Measurements from ENCODE around the gene C1QTNF6. TPM values are rescaled to one million over a fixed set of nuclear protein-coding genes. Genes with fewer than 3 reads are reported as not detected.

The C1QTNF6 gene
- total RNA-seq, 1 donor from 2014 or later = 7.1 TPM

DNA sequence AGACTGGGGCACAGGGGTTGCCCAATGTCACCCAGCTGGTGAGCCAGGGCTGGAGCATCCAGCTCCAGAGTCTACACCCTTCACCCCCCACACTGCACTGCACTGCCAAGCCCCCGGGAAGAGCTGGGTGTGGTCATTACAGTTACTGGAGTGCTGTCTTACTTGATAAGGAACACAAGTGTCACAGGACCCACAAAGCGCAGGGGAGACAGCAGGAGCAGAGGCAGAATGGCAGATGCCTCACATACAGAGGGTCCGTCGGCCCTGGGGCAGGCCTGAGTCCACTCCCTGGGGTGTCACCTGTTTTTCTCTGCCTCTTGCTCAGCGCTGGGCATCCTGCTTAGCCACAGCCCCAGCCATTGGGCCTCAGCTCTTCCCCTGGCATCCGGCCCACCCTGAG lies 46.1 kb downstream of the C1QTNF6 start:
- DNase-seq (ENCODE audit: low read depth) = no peak

DNA sequence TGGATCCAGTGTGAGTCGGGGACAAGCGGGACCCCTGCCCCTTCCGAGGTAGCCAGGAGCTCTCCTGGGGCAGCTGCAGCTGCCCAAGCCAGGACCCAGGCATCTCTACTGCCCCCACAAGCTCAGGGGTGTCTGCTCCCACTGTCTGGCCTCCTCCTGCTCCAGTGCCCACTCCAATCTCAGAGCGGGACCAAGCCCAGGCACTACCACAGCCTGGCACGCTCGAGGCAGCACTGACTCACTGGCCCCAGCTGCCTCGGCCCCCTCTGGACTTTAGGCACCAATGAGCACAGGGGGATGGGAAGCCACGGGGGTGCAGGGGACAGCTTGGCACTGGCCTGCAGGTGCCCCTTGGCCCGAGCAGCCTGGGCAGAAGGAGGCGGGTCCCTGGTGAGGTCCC lies 46.6 kb downstream of the C1QTNF6 start:
- DNase-seq (ENCODE audit: low read depth) = peak; percentile 13

DNA sequence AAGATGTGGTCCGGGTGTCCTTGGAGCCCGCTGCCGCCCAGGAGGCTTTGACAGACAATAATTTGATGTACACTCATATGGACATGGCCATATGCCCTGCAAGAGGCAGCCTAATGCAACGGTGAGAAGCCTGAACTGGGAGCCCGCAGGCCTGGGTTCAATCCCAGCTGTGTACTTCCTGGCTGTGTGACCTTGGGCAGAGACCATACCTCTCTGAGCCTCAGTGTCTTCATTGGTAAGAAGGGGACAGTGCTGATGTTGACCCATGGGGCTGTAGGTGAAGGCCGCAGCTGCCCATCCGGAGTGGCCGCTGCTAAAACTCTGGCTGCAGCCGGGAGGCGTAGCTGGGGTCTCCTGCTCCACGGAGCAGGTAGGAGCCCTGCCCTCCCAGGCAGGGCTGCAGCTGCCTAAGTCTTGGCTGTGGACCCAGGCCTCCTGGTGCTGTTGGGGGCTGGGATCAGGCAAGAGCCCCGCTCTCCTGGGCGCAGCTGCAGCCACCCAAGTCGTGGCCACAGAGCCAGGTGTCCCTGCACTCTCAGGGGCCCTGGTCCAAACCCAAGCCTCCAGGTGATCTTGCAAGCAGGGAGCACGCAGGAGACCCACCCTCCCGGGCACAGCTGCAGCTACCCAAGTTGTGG lies 47.2 kb downstream of the C1QTNF6 start:
- DNase-seq (ENCODE audit: low read depth) = no peak

DNA sequence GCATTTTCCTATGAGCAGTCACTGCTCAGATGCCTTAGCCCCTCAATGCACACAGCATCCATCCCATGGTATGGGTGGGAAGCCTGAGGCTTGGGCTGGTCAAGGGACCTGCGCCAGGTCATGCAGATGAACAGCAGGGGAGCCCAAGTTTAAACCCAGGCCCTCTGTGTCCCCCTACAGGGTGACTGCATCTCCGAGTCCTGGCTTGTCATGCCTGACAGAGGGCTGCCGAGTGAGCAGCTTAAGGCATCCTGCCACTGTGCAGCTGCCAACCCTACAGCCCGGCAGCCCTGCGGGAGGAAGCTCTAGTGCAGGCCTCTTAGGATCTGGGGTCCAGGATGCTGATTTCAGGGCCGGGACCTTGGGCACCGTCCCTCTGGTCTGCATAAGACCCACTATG lies 48.3 kb downstream of the C1QTNF6 start:
- no peak for DNase-seq (ENCODE audit: low read depth)

DNA sequence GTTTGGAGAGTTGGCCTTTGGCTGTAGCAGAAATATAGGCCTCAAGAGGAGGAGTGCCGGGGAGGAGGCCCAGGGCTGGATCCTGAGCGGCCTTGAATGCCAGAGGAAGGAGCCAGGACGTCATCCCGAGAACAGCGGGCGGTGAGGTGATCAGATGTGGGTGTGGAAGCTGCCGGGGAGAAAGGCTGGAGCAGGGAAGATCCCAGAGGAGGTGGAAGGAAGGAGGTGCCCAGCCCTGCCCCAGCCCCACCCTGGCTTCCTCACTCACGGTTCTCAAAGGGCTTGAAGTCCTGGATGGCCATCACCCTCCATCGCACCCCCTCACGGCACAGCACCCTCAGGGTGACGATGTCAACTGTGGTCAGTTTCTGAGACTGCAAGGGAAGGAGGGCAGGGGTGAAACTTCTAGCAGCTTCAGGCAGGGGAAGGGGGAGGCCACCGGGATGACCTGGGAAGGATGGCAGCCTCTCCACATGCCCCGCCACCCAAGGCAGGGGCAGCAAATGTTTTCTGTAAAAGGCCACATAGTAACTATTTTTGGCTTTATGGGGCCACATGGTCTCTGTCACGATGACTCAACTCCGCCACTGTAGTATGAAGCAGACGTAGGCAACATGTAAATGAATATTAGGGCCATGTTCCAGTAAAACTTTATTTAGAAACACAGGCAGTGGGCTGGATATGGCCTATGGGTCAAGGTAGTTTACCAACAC lies 49.0 kb downstream of the C1QTNF6 start:
- no peak for DNase-seq (ENCODE audit: low read depth)

DNA sequence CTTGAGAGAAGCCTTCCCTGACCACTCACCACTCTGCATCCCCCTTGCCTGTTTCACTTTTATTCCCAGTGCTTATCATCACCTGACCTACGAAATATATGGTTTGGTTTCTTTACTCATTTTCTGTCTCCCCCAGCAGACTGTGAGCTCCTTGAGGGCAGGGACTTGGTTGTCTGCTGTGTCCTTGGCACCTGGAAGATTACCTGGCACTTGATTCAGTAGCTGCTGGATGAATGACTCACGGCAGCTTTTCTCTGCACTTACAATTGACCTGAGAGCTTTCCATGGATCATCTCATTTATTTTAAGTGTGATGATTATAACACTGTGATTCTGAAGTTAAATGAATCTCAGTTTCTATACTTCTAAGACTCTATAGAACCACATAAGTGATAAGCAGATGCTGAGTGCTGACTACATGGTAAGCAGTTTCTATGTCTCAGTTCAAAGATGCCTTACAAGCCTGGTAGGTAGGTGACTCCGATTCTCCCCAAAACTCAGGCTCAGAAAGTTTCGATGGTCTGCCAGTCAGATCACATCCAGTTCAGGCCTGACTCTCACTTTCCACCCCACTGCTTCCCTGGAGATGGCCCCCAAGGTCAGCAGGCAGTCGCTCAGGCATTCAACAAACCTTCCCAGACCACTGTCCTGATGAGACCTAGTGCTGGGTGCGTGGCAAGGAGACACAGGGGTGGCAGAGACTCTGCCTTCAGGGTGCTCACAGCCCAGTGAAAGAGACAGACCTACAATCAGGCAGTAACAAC lies 50.0 kb downstream of the C1QTNF6 start:
- no peak for DNase-seq (ENCODE audit: low read depth)

DNA sequence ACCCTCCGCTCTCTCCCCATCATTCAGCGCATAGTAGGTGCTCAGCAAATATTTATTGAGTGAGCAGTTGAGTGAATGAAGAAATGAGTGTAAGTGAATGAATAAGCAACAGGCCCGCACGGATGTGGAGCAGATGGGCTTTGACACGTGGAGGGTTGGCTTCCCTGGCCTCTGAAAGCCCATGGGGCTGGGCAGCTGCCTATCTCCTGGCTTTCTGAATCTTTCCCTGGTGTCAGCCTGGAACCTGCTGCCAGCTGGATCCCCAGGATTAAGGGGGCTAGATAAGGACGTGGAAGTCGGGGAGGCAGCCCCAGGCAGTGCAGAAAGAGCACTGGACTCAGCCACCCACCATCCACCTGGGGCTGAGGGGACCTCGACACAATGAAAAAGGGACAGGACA lies 50.9 kb downstream of the C1QTNF6 start:
- DNase-seq (ENCODE audit: low read depth) = no peak

DNA sequence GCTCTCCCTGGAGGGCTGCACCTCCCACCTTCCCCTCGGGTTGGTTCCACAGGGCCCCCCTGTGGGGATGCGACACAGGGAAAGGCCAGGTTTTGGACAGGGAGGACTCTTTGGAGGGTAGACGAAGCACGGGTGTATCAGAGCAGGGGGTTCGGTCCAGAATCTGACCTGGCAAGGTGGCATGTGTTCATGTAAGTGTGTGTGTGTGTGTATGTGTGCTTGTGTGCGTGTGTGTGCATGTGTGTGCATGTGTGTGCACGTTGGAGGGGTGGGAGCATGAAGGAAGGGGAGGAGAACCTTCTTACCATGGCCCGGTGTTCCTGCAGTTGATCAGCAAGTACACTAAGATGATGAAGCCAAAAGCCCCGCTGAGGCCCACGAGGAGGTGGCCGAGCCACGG lies 53.0 kb downstream of the C1QTNF6 start:
- DNase-seq (ENCODE audit: low read depth) = no peak

DNA sequence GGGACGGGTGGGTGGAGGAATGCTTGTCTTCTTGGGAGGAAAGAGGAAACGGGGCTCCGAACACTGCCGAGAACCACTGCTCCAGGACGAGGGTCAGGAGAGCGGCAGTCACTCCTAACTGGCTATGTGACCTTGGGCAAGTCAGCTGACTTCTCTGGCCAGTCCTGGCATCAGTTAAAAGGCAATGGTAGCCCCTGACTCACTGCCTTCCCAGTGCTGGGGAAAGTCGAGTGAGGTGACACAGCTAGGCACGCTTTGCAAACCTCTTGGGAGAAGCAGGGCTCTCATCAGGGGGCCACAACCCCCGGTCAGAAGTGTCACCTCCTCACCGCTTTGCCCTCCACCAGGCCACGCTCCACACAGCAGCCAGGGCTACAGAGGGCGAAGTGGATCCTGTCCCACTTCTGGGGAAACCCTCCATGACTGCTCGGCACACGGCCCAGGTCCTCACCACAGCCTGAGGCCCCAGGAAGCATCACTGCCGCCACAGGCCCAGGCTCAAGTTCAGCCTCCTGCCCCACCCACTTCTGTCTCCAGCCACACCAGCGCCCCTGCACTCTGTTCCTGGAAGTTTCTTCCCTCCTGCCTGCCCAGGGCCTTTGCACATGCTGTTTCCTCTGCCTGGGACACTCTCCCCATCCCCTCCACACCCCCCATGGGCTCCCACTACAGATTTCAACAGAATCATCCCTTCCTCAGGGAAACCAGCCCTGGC lies 54.6 kb downstream of the C1QTNF6 start:
- DNase-seq (ENCODE audit: low read depth) = no peak

DNA sequence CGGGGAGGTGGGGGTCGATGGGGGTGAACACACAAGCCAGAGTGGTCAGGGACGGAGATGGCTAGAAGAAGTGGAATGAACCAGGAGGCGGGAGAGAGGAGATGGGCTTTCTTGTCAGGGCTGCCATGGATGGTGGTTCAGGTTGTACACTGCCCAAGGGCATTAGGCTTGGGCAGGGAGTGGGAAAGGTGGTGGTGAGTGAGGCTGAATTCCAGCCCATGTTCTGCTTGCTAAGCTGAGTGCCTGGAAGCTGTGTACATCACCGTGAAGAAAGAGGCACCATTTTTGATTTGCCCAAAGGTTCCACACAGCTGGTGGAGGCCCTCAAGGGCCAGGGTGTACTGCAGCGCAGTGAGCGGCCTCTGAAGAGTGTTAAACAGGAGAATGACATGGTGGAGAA lies 55.3 kb downstream of the C1QTNF6 start:
- no peak for DNase-seq (ENCODE audit: low read depth)

Other genes with a start within 250 kb of the C1QTNF6 start
- 39.2 and 81.8 TPM in 2 replicates for gene TST, start 168.8 kb downstream of the C1QTNF6 start, total RNA-seq
- gene MPST, start 168.5 kb downstream of the C1QTNF6 start, total RNA-seq = 75.5 and 129 TPM in 2 replicates
- 18.1 and 31.5 TPM in 2 replicates for gene KCTD17, start 136.5 kb downstream of the C1QTNF6 start, total RNA-seq
- gene TMPRSS6, start 78.5 kb downstream of the C1QTNF6 start, total RNA-seq = not detected in 2 replicates
- not detected in 2 replicates for gene IL2RB, start 38.3 kb downstream of the C1QTNF6 start, total RNA-seq
- gene SSTR3, start 24.2 kb upstream of the C1QTNF6 start, total RNA-seq = 0.05 TPM in 1 of 2 replicates, not detected in the other
- gene RAC2, start 56.0 kb upstream of the C1QTNF6 start, total RNA-seq = 3.5 and 13.7 TPM in 2 replicates
- gene CYTH4, start 94.3 kb upstream of the C1QTNF6 start, total RNA-seq = not detected in 2 replicates
- gene ELFN2, start 239.2 kb upstream of the C1QTNF6 start, total RNA-seq = 6.3 and 18.8 TPM in 2 replicates

Data from renal cortical epithelial cell (primary cell).